LHCN-M2 (cell line): ENCODE data around the gene CHAF1A. TPM values are rescaled to one million over a fixed set of nuclear protein-coding genes. Genes with fewer than 3 reads are reported as not detected.

Source experiments
- DNase-seq: peaks from one replicate; pipeline ENCODE4 v3.0.0-alpha.2; 2012; ENCODE audit warnings: low read depth
- polyA plus RNA-seq: library from polyadenylated mRNA; unstranded; fragments of >200 nt; gene quantifications from one replicate; pipeline ENCODE4 v1.2.1, GENCODE V29; 2012; ENCODE audit warnings: missing spikeins
- total RNA-seq: library from RNA; depleted of rRNA; stranded (reverse); fragments of >200 nt; gene quantifications from 2 replicates; pipeline ENCODE4 v1.2.3, GENCODE V29; 2014; rRNA removed

CHAF1A gene
- 36.5 and 51.9 TPM in 2 replicates for total RNA-seq
- 22.1 TPM for polyA plus RNA-seq

GRCh38 chr19:4402171-4403004 lies at the start of gene CHAF1A:
Gene CHAF1A, plus strand, starts transcription at chr19:4402640. Its CDS starts 123 bp downstream, at chr19:4402763.
- peak; percentile 100 for DNase-seq

- peak; percentile 64 for DNase-seq
Measured at GRCh38 chr19:4352701-4353121, 49.7 kb upstream of the CHAF1A start.

GRCh38 chr19:4354282-4354681 lies 48.2 kb upstream of the CHAF1A start:
- DNase-seq, result no peak

GRCh38 chr19:4354897-4355296 lies 47.5 kb upstream of the CHAF1A start:
- no peak for DNase-seq

- no peak for DNase-seq
Measured at GRCh38 chr19:4357095-4357797, 45.2 kb upstream of the CHAF1A start.

GRCh38 chr19:4357921-4358326 lies 44.5 kb upstream of the CHAF1A start:
- no peak for DNase-seq

GRCh38 chr19:4358709-4359626 lies 43.5 kb upstream of the CHAF1A start:
- no peak for DNase-seq

- no peak for DNase-seq
Measured at GRCh38 chr19:4359627-4360000, 42.8 kb upstream of the CHAF1A start.

- no peak for DNase-seq
Measured at GRCh38 chr19:4360081-4360569, 42.3 kb upstream of the CHAF1A start.

GRCh38 chr19:4360641-4361151 lies 41.7 kb upstream of the CHAF1A start:
- no peak for DNase-seq

GRCh38 chr19:4361152-4362046 lies 41.0 kb upstream of the CHAF1A start:
- DNase-seq, result no peak

GRCh38 chr19:4362101-4362828 lies 40.2 kb upstream of the CHAF1A start:
- no peak for DNase-seq

GRCh38 chr19:4362831-4363545 lies 39.5 kb upstream of the CHAF1A start:
- DNase-seq, result no peak

GRCh38 chr19:4363571-4364304 lies 38.7 kb upstream of the CHAF1A start:
- no peak for DNase-seq

- DNase-seq, result no peak
Measured at GRCh38 chr19:4365341-4365740, 37.1 kb upstream of the CHAF1A start.

- no peak for DNase-seq
Measured at GRCh38 chr19:4365791-4366665, 36.4 kb upstream of the CHAF1A start.

GRCh38 chr19:4366666-4367335 lies 35.6 kb upstream of the CHAF1A start:
- DNase-seq, result no peak
